Transverse colon (tissue), 3 donors: ENCODE measurements around the gene SMAD3.

Source experiments
- CTCF ChIP-seq, 5 experiments: fragments of 200-600 bp in 3 of 5; fragments of 450-650 bp in 2 of 5; sonication (generic) in 3 of 5; IDR thresholded peaks; 1 replicate in 2 of 5; 2 replicates in 3 of 5; pipeline ENCODE4 v1.5.1; 2016 to 2017; ENCODE audit warnings: antibody characterized with exemption in 5 of 5, inconsistent platforms in 3 of 5, mild to moderate bottlenecking in 2 of 5, moderate library complexity in 1 of 5
- POLR2A ChIP-seq: fragments of 450-650 bp; IDR thresholded peaks from one replicate; pipeline ENCODE4 v1.6.1; 2016; ENCODE audit warnings: antibody characterized with exemption, mild to moderate bottlenecking, moderate library complexity

GRCh38 chr15:67102599-67102929, 37.2 kb downstream of the SMAD3 start:
- TF ChIP-seq POLR2A (no peak), CTCF (IDR thresholded peaks at IDR 0.05) (no peak)
